Gastroesophageal sphincter (tissue), 4 donors: ENCODE data around the gene KCTD10. TPM values are rescaled to one million over a fixed set of nuclear protein-coding genes. Genes with fewer than 3 reads are reported as not detected.

Experiments used
- ATAC-seq: fragments of 150-250 bp; one replicate; pipeline ENCODE4 v1.9.1; 2016; ENCODE audit warnings: mild to moderate bottlenecking, moderate library complexity
- H3K27ac ChIP-seq, 4 donors: fragments of 200-600 bp; sonication (generic) in 3 of 4; 1 replicate in 3 of 4; 2 replicates in 1 of 4; pipeline ENCODE4 v1.5.1; 2016 to 2019
- H3K27me3 ChIP-seq: fragments of 200-600 bp; sonication (generic); one replicate; pipeline ENCODE4 v1.5.1; 2019
- H3K36me3 ChIP-seq, 2 donors: fragments of 200-600 bp; sonication (generic); one replicate each; pipeline ENCODE4 v1.5.1; 2019; ENCODE audit warnings: control low read depth in 1 of 2
- H3K4me1 ChIP-seq, 3 donors: fragments of 200-600 bp; sonication (generic); 1 replicate in 2 of 3; 2 replicates in 1 of 3; pipeline ENCODE4 v1.5.1; 2016 to 2019; ENCODE audit warnings: control low read depth in 2 of 3
- H3K4me3 ChIP-seq, 2 donors: fragments of 200-600 bp; sonication (generic); one replicate each; pipeline ENCODE4 v1.5.1; 2019; ENCODE audit warnings: mild to moderate bottlenecking in 1 of 2, moderate library complexity in 1 of 2
- H3K9me3 ChIP-seq, 3 donors: fragments of 200-600 bp; sonication (generic); one replicate each; pipeline ENCODE4 v1.5.1; 2017 to 2019; ENCODE audit warnings: control low read depth in 2 of 3
- EP300 ChIP-seq: sonication (generic); formaldehyde crosslinking; IDR thresholded peaks from one replicate; pipeline ENCODE4 v1.6.1; 2017; ENCODE audit warnings: antibody characterized with exemption, mild to moderate bottlenecking
- POLR2A ChIP-seq, 2 donors: fragments of 450-650 bp; IDR thresholded peaks; one replicate each; pipeline ENCODE4 v1.6.1; 2017; ENCODE audit warnings: antibody characterized with exemption in 2 of 2, mild to moderate bottlenecking in 2 of 2, moderate library complexity in 1 of 2
- POLR2AphosphoS5 ChIP-seq: sonication (generic); formaldehyde crosslinking; IDR thresholded peaks from one replicate; pipeline ENCODE4 v1.6.1; 2017; ENCODE audit warnings: antibody characterized with exemption
- WGBS, 2 donors: methylation state at CpG; one replicate each; pipeline ENCODE4 v1.1.5; 2018; ENCODE audit warnings: low coverage in 1 of 2; 5-methylcytosine and 5-hydroxymethylcytosine counted together
- total RNA-seq, 4 donors: library from RNA; depleted of rRNA; stranded (reverse); fragments of >200 nt; gene quantifications; one replicate each; pipeline ENCODE4 v1.1.0, GENCODE V29; 2016
- TF ChIP-seq, protein P1 (sequence below), 4 experiments: fragments of 200-600 bp in 2 of 4; fragments of 450-650 bp in 2 of 4; sonication (generic) in 1 of 4; IDR thresholded peaks; one replicate each; pipeline ENCODE4 v1.5.1; 2017 to 2019; ENCODE audit warnings: antibody characterized with exemption in 4 of 4, mild to moderate bottlenecking in 2 of 4, moderate library complexity in 2 of 4

The KCTD10 gene
- total RNA-seq, 4 donors from 2014 or later = 76.8 to 104 (median 94.5) TPM

DNA sequence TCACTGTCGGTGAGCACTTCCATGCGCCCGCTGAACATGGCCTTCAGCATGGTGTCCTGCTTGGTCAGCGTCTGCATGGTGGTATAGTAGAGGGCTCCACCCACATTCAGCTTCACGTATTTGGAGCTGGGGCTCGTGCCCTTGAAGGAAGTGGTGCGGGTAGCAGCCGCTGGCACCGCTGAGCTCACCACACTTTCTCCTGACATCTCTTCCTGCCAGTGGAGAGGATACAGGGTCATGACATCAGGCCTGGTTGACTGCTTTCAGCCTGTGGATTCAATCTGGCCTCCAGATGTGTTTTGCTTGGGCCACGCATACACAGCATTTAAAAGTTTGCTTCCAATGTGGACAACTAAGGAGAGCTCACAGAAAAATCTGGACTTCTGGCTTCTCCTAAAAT lies 7.6 kb downstream of the KCTD10 start:
- H3K27ac ChIP-seq = peak overlapping the region in 3 of 4 donors; percentile 9 to 52 (median 51)
- TF ChIP-seq EP300 = no peak
- TF ChIP-seq, protein P1, sequence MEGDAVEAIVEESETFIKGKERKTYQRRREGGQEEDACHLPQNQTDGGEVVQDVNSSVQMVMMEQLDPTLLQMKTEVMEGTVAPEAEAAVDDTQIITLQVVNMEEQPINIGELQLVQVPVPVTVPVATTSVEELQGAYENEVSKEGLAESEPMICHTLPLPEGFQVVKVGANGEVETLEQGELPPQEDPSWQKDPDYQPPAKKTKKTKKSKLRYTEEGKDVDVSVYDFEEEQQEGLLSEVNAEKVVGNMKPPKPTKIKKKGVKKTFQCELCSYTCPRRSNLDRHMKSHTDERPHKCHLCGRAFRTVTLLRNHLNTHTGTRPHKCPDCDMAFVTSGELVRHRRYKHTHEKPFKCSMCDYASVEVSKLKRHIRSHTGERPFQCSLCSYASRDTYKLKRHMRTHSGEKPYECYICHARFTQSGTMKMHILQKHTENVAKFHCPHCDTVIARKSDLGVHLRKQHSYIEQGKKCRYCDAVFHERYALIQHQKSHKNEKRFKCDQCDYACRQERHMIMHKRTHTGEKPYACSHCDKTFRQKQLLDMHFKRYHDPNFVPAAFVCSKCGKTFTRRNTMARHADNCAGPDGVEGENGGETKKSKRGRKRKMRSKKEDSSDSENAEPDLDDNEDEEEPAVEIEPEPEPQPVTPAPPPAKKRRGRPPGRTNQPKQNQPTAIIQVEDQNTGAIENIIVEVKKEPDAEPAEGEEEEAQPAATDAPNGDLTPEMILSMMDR (IDR thresholded peaks at IDR 0.05) = no peak
- TF ChIP-seq POLR2AphosphoS5 = no peak
- no peak for TF ChIP-seq POLR2A (IDR thresholded peaks at IDR 0.05)
- no peaks in the 10 kb centered on the region for H3K27me3 ChIP-seq
- WGBS, 2 donors = 67 to 80% methylated on average over 1 to 6 of the region's 10 CpGs
- no peaks in the 10 kb centered on the region for H3K9me3 ChIP-seq
- ATAC-seq = no peak
- peaks cover 19 to 93% (median 39%) of the 10 kb centered on the region in 3 donors for H3K4me1 ChIP-seq
- peaks cover 0 to 51% of the 10 kb centered on the region in 2 donors for H3K36me3 ChIP-seq
- H3K4me3 ChIP-seq = no peak overlapping the region

DNA sequence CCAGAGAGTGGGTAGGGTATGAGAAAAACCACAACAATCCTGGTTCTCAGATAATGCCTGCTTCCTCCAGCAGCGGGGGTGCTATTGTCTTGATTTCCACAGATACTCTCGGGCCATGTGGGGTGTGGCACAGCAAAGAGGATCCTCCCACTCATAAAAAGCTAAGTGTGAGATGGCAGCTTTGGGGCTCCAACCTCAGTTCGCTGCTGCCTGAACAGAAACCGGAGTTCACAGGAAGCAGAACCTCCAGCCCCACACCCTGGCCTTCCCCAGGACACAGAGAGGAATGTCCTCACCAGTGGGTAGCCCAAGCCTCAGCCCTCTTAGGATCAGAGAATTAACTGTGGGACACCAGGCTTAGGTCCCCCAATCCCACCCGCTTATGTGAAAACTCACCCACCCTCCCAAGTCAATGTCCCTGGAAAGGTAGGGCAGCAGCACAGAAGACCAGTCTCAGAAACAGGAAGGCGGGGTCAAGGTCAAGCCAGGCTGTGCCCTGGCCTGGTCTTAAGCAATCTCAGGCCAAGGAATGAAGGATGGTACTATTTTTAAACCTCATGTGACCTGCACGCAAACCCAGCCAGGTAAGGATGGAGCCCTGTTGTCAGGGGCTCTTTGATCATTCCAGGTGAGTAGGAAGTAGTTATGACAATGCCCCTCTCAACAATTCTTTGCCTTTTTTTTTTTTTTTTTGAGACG lies 9.0 kb downstream of the KCTD10 start:
- Histone ChIP-seq H3K27me3 (no peaks in the 10 kb centered on the region), H3K27ac (peak overlapping the region; percentile 57 to 98 (median 92)), H3K36me3 (peaks cover 0 to 51% of the 10 kb centered on the region in 2 donors), H3K4me3 (no peak overlapping the region), H3K4me1 (peaks cover 30 to 93% (median 47%) of the 10 kb centered on the region in 3 donors), H3K9me3 (no peaks in the 10 kb centered on the region)
- 20 to 71% methylated on average over 1 to 2 of the region's 8 CpGs for WGBS, 2 donors
- TF ChIP-seq, protein P1 (IDR thresholded peaks at IDR 0.05) = no peak
- TF ChIP-seq POLR2A (IDR thresholded peaks at IDR 0.05) (no peak), POLR2AphosphoS5 (no peak)
- ATAC-seq = no peak

DNA sequence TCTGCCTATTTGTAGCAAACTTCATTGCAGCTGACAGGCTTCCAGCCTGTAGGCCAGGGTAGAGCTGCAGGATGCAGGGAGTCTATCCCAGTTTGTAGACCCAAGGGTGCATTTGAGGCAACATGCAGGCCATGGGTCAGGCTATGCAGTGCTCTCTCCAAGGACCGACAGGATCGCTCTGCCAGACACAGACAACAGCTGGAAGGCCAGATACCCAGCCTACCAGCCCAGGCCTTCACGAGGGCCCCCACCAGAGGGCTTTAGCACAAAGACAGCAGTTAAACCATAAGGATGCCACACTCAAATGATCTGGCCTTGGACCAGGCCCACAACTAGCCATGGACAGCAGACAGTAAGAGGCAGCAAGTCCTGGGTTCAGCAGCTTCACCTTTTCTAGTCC lies 10.3 kb downstream of the KCTD10 start:
- Histone ChIP-seq H3K36me3 (peaks cover 0 to 51% of the 10 kb centered on the region in 2 donors), H3K27me3 (no peaks in the 10 kb centered on the region), H3K27ac (peak overlapping the region; percentile 57 to 98 (median 92)), H3K4me1 (peaks cover 34 to 93% (median 55%) of the 10 kb centered on the region in 3 donors), H3K4me3 (no peak overlapping the region), H3K9me3 (no peaks in the 10 kb centered on the region)
- WGBS, 2 donors = 31% methylated on average over 3 of the region's 3 CpGs; no CpG with 5 or more reads in 1 of the 2 donors
- ATAC-seq = no peak
- no peak for TF ChIP-seq POLR2AphosphoS5
- TF ChIP-seq POLR2A (IDR thresholded peaks at IDR 0.05) = no peak
- TF ChIP-seq, protein P1 (IDR thresholded peaks at IDR 0.05) = no peak
- no peak for TF ChIP-seq EP300

DNA sequence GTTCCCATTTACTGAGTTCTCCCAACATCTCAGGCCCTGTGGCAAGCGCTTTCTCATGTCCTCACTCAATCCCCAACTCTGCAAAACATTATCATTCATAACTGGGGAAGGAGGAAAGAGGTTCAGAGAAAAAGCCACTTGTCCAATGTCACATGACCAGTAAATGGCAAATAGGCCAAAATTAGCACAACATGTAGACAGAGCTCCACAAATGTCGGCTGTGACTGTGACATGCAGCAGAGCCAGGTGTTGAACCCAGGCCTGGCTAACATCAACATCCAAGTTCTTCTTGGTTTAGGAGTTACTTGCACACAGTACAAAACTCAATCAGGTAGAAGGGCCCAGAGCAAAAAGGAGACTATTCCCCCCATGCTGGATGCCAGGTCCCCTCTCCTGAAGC lies 10.8 kb downstream of the KCTD10 start:
- TF ChIP-seq EP300 (no peak), POLR2AphosphoS5 (no peak), POLR2A (IDR thresholded peaks at IDR 0.05) (no peak)
- TF ChIP-seq, protein P1 (IDR thresholded peaks at IDR 0.05) = no peak
- peak overlapping the region; percentile 22 to 98 (median 92) for H3K27ac ChIP-seq
- no peaks in the 10 kb centered on the region for H3K27me3 ChIP-seq
- peaks cover 38 to 94% (median 60%) of the 10 kb centered on the region in 3 donors for H3K4me1 ChIP-seq
- 57% methylated on average over 2 of the region's 2 CpGs; no CpG with 5 or more reads in 1 of the 2 donors for WGBS, 2 donors
- H3K9me3 ChIP-seq = no peaks in the 10 kb centered on the region
- ATAC-seq = no peak
- H3K36me3 ChIP-seq = peaks cover 0 to 51% of the 10 kb centered on the region in 2 donors
- H3K4me3 ChIP-seq = no peak overlapping the region
